Suprapubic skin (tissue), 4 donors: ENCODE results near the gene E2F4. TPM values are rescaled to one million over a fixed set of nuclear protein-coding genes. Genes with fewer than 3 reads are reported as not detected.

Experiments used
- DNase-seq, 2 donors: peaks; one replicate each; pipeline ENCODE4 v3.0.0-alpha.2; 2019; ENCODE audit warnings: low spot score in 2 of 2
- H3K27ac ChIP-seq: fragments of 200-600 bp; sonication (generic); one replicate; pipeline ENCODE4 v1.5.1; 2019
- H3K27me3 ChIP-seq: fragments of 200-600 bp; sonication (generic); one replicate; pipeline ENCODE4 v1.5.1; 2019
- H3K36me3 ChIP-seq: fragments of 200-600 bp; sonication (generic); one replicate; pipeline ENCODE4 v1.5.1; 2019
- H3K4me1 ChIP-seq: fragments of 200-600 bp; sonication (generic); one replicate; pipeline ENCODE4 v1.5.1; 2019
- H3K4me3 ChIP-seq: fragments of 200-600 bp; sonication (generic); one replicate; pipeline ENCODE4 v1.5.1; 2019; ENCODE audit warnings: mild to moderate bottlenecking
- H3K9me3 ChIP-seq: fragments of 200-600 bp; sonication (generic); one replicate; pipeline ENCODE4 v1.5.1; 2019
- EP300 ChIP-seq: sonication (generic); formaldehyde crosslinking; IDR thresholded peaks from one replicate; pipeline ENCODE4 v1.6.1; 2017; ENCODE audit warnings: antibody characterized with exemption
- POLR2A ChIP-seq, 2 donors: fragments of 450-650 bp; IDR thresholded peaks; one replicate each; pipeline ENCODE4 v1.6.1; 2017; ENCODE audit warnings: antibody characterized with exemption in 2 of 2, mild to moderate bottlenecking in 2 of 2, moderate library complexity in 2 of 2
- POLR2AphosphoS5 ChIP-seq, 3 donors: sonication (generic); formaldehyde crosslinking; IDR thresholded peaks; one replicate each; pipeline ENCODE4 v1.6.1; 2017; ENCODE audit warnings: antibody characterized with exemption in 3 of 3
- WGBS: methylation state at CpG from one replicate; pipeline ENCODE4 v1.1.5; 2018; 5-methylcytosine and 5-hydroxymethylcytosine counted together
- total RNA-seq, 4 donors: library from RNA; depleted of rRNA; stranded (reverse); fragments of >200 nt; gene quantifications; one replicate each; pipeline ENCODE4 v1.1.0, GENCODE V29; 2016
- TF ChIP-seq, protein P1 (sequence below), 2 donors: fragments of 200-600 bp in 1 of 2; fragments of 450-650 bp in 1 of 2; sonication (generic) in 1 of 2; IDR thresholded peaks; one replicate each; pipeline ENCODE4 v1.5.1; 2016 to 2019; ENCODE audit warnings: antibody characterized with exemption in 2 of 2, mild to moderate bottlenecking in 1 of 2, moderate library complexity in 1 of 2

Gene E2F4
- total RNA-seq, 4 donors from 2014 or later: 92.6 to 106 (median 96.8) TPM

DNA sequence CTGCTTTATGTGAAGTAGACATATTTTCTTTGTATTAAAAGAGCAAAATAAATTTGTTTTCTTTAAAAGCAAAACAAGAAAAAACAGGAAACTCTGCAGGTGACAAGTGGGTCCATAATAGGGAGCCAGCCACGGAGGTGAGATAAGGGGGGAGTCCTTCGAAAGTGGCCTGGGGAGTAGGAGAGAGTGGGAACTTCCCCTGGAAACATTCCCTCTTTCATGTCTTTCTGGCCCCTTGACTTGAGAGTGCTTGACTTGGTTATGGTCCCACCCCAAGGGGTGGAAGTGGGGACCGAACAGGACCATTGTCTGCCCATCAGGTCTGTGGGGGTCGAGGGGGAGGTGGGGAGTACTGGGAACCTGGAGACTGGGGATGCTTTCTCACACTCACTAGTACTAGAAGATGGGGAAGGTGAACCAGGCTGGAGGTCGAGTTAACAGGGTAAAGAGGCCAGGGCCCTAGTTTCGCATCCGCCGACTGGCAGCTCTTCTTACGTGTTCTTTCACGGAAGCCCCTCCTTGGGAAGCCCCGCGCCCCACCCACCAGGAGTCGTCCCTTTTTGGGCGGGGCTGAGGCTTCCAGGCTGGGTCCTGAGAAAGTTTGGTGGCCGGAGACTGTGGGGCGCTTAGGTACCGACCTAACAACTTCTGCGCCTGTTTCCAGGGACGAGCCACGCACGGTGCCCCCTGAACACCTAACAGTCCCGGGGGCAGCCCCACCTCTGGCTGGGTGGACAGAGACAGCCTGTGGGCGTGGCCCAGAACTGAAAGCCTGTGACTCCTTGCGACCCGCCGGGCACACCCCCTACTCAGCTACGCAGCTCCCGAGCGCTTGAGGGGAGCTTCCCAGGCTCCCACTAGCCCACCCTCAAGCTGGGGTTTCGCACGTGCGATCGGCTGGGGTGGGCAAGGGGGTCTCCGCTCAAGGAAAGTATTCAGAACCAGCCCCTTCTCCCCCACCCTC is 33.0 kb upstream of the E2F4 start:
- Histone ChIP-seq H3K27ac (peak overlapping the region; percentile 86), H3K9me3 (no peaks in the 10 kb centered on the region), H3K4me1 (peaks cover 73% of the 10 kb centered on the region), H3K36me3 (no peaks in the 10 kb centered on the region), H3K4me3 (peak overlapping the region; percentile 91), H3K27me3 (no peaks in the 10 kb centered on the region)
- 15% methylated on average over 13 of the region's 34 CpGs for WGBS
- DNase-seq: no peak
- TF ChIP-seq EP300 (no peak), POLR2AphosphoS5 (IDR thresholded peaks at IDR 0.05) (no peak)
- TF ChIP-seq, protein P1, sequence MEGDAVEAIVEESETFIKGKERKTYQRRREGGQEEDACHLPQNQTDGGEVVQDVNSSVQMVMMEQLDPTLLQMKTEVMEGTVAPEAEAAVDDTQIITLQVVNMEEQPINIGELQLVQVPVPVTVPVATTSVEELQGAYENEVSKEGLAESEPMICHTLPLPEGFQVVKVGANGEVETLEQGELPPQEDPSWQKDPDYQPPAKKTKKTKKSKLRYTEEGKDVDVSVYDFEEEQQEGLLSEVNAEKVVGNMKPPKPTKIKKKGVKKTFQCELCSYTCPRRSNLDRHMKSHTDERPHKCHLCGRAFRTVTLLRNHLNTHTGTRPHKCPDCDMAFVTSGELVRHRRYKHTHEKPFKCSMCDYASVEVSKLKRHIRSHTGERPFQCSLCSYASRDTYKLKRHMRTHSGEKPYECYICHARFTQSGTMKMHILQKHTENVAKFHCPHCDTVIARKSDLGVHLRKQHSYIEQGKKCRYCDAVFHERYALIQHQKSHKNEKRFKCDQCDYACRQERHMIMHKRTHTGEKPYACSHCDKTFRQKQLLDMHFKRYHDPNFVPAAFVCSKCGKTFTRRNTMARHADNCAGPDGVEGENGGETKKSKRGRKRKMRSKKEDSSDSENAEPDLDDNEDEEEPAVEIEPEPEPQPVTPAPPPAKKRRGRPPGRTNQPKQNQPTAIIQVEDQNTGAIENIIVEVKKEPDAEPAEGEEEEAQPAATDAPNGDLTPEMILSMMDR (IDR thresholded peaks at IDR 0.05): no peak

DNA sequence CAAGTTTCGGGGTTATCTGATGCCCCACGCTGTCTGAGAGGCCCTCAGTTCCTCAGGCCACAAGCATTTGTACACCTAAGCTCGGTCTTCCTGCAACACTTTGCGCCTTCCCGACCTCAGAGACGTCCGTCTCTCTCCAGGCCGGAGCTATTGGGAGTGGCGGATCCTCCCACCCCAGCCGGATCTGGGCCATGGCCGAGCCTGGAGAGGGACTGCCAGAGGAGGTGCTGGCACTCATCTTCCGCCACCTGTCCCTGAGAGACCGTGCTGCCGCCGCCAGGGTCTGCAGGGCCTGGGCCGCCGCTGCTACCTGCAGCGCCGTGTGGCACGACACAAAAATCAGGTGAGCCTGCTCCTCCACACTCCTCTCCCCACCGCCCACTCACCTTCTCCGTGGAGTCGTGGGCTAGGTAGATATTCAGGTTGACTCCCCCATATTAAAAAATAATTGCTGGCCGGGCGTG is 30.3 kb upstream of the E2F4 start:
- no peaks in the 10 kb centered on the region for H3K9me3 ChIP-seq
- peaks cover 5% of the 10 kb centered on the region for H3K36me3 ChIP-seq
- H3K4me1 ChIP-seq: peaks cover 75% of the 10 kb centered on the region
- no peaks in the 10 kb centered on the region for H3K27me3 ChIP-seq
- no peak for DNase-seq
- peak overlapping the region; percentile 91 for H3K4me3 ChIP-seq
- TF ChIP-seq POLR2A (IDR thresholded peaks at IDR 0.05) (no peak), EP300 (no peak), POLR2AphosphoS5 (IDR thresholded peaks at IDR 0.05) (no peak)
- TF ChIP-seq, protein P1 (IDR thresholded peaks at IDR 0.05): no peak
- H3K27ac ChIP-seq: no peak overlapping the region
- WGBS: 61% methylated on average over 21 of the region's 25 CpGs

DNA sequence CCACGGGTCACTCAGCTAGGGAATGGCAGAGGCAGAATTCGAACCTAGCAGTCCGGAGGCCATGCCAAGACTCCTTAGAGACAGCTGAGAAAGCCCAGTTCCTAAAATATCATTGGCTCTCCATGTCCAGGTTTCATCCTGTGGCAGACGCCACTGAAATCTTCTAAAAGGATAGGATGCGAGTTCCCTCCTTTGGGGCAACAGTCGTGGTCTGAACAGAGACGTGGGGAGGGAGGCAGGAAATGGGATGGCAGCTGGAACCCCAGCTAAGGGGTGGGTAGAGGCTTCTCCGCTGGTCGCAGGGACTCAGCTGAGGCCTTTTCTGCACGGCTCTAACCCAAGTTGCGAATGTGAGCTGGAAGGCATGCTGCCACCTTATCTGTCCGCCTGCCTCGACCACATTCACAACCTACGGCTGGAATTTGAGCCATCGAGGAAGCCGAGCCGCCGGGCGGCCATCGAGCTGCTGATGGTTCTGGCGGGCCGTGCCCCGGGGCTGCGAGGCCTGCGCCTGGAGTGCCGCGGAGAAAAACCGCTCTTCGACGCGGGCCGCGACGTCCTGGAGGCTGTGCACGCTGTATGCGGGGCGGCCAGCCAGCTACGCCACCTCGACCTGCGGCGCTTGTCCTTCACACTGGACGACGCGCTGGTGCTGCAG is 29.3 kb upstream of the E2F4 start:
- no peak for DNase-seq
- Histone ChIP-seq H3K27me3 (no peaks in the 10 kb centered on the region), H3K4me1 (peaks cover 75% of the 10 kb centered on the region), H3K9me3 (no peaks in the 10 kb centered on the region), H3K4me3 (peak overlapping the region; percentile 44), H3K27ac (peak overlapping the region; percentile 46), H3K36me3 (peaks cover 15% of the 10 kb centered on the region)
- TF ChIP-seq, protein P1 (IDR thresholded peaks at IDR 0.05): no peak
- TF ChIP-seq POLR2A (IDR thresholded peaks at IDR 0.05) (no peak), EP300 (no peak), POLR2AphosphoS5 (IDR thresholded peaks at IDR 0.05) (no peak)
- 49% methylated on average over 27 of the region's 44 CpGs for WGBS

DNA sequence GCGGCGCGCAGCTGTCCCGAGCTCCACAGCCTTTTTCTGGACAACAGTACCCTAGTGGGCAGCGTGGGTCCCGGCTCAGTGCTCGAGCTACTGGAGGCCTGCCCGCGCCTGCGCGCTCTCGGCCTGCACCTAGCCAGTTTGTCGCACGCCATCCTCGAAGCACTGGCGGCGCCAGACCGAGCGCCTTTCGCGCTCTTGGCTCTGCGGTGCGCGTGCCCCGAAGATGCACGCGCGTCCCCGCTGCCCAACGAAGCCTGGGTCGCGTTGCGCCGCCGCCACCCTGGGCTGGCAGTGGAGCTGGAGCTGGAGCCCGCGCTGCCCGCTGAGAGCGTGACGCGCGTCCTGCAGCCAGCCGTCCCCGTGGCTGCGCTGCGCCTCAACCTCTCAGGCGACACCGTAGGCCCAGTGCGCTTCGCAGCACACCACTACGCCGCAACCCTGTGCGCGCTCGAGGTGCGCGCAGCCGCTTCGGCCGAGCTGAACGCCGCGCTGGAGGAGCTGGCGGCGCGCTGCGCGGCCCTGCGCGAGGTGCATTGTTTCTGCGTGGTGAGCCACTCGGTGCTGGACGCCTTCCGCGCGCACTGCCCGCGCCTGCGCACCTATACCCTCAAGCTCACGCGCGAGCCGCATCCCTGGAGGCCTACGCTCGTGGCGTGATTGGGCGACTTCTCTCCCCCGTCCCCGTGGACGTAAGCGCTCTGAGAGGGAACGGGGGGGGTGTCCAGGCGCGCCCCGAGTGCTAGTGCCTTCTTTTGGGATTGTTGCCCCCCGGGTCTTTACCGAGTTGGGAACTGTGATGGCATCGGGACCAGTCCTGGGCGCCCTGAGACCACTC is 28.6 kb upstream of the E2F4 start:
- H3K4me1 ChIP-seq: peaks cover 70% of the 10 kb centered on the region
- H3K4me3 ChIP-seq: peak overlapping the region; percentile 44
- no peaks in the 10 kb centered on the region for H3K27me3 ChIP-seq
- peak overlapping the region; percentile 46 for H3K27ac ChIP-seq
- 11% methylated on average over 88 of the region's 99 CpGs for whole genome bisulfite sequencing
- no peak for TF ChIP-seq POLR2AphosphoS5 (IDR thresholded peaks at IDR 0.05)
- TF ChIP-seq, protein P1 (IDR thresholded peaks at IDR 0.05): no peak
- no peak for TF ChIP-seq EP300
- no peak for TF ChIP-seq POLR2A (IDR thresholded peaks at IDR 0.05)
- no peak for DNase-seq
- H3K9me3 ChIP-seq: no peaks in the 10 kb centered on the region
- peaks cover 15% of the 10 kb centered on the region for H3K36me3 ChIP-seq
